Effector memory CD4-positive, alpha-beta T cell (primary cell): ENCODE results near the gene CEACAM18.

Experiments
- DNase-seq, 3 donors: peaks; one replicate each; pipeline ENCODE4 v3.0.0-alpha.2; 2020
- H3K27ac ChIP-seq: 2 replicates; pipeline ENCODE4 v1.7.0; 2013; ENCODE audit warnings: mild to moderate bottlenecking, low read length, moderate library complexity; ENCODE audit not compliant: insufficient read depth, poor library complexity, severe bottlenecking
- H3K27me3 ChIP-seq: replicated peaks from 2 replicates; pipeline ENCODE4 v1.7.0; 2013; ENCODE audit warnings: mild to moderate bottlenecking, low read length; ENCODE audit not compliant: insufficient read depth, control insufficient read depth, poor library complexity, severe bottlenecking
- H3K36me3 ChIP-seq: 2 replicates; pipeline ENCODE4 v1.7.0; 2013; ENCODE audit warnings: mild to moderate bottlenecking, low read length, moderate library complexity; ENCODE audit not compliant: control insufficient read depth, insufficient read depth
- H3K4me1 ChIP-seq: 2 replicates; pipeline ENCODE4 v1.7.0; 2013; ENCODE audit warnings: low read length, mild to moderate bottlenecking; ENCODE audit not compliant: control insufficient read depth, insufficient read depth, poor library complexity, severe bottlenecking
- H3K4me3 ChIP-seq: 2 replicates; pipeline ENCODE4 v1.7.0; 2013; ENCODE audit warnings: low read length, low read depth, mild to moderate bottlenecking; ENCODE audit not compliant: insufficient read depth, poor library complexity, severe bottlenecking
- H3K9me3 ChIP-seq: 2 replicates; pipeline ENCODE4 v1.7.0; 2013; ENCODE audit warnings: mild to moderate bottlenecking, low read length, moderate library complexity; ENCODE audit not compliant: control insufficient read depth

Gene CEACAM18

GRCh38 chr19:51507640-51508058, 29.3 kb downstream of the CEACAM18 start:
- H3K4me1 ChIP-seq = no peaks in the 10 kb centered on the region
- H3K36me3 ChIP-seq = no peaks in the 10 kb centered on the region
- no peak overlapping the region for H3K27ac ChIP-seq
- peaks cover 5% of the 10 kb centered on the region for H3K27me3 ChIP-seq
- no peak overlapping the region for H3K4me3 ChIP-seq
- no peak for DNase-seq
- H3K9me3 ChIP-seq = no peaks in the 10 kb centered on the region

- Histone ChIP-seq H3K36me3 (no peaks in the 10 kb centered on the region), H3K27me3 (peaks cover 5% of the 10 kb centered on the region), H3K4me1 (no peaks in the 10 kb centered on the region), H3K4me3 (no peak overlapping the region), H3K27ac (no peak overlapping the region), H3K9me3 (no peaks in the 10 kb centered on the region)
- no peak for DNase-seq
Measured at GRCh38 chr19:51508059-51508733, 29.9 kb downstream of the CEACAM18 start.

- DNase-seq = no peak
- Histone ChIP-seq H3K9me3 (no peaks in the 10 kb centered on the region), H3K27me3 (peaks cover 5% of the 10 kb centered on the region), H3K27ac (no peak overlapping the region), H3K4me3 (no peak overlapping the region), H3K36me3 (no peaks in the 10 kb centered on the region), H3K4me1 (no peaks in the 10 kb centered on the region)
Measured at GRCh38 chr19:51509823-51510660, 31.7 kb downstream of the CEACAM18 start.

- H3K27me3 ChIP-seq = peaks cover 5% of the 10 kb centered on the region
- no peak for DNase-seq
- H3K36me3 ChIP-seq = no peaks in the 10 kb centered on the region
- no peak overlapping the region for H3K4me3 ChIP-seq
- H3K4me1 ChIP-seq = no peaks in the 10 kb centered on the region
- no peaks in the 10 kb centered on the region for H3K9me3 ChIP-seq
- no peak overlapping the region for H3K27ac ChIP-seq
Measured at GRCh38 chr19:51511353-51511752, 33.0 kb downstream of the CEACAM18 start.

- Histone ChIP-seq H3K27me3 (no peaks in the 10 kb centered on the region), H3K9me3 (no peaks in the 10 kb centered on the region), H3K4me1 (no peaks in the 10 kb centered on the region), H3K27ac (no peak overlapping the region), H3K36me3 (no peaks in the 10 kb centered on the region), H3K4me3 (no peak overlapping the region)
- no peak for DNase-seq
Measured at GRCh38 chr19:51513968-51514367, 35.6 kb downstream of the CEACAM18 start.

- Histone ChIP-seq H3K4me1 (no peaks in the 10 kb centered on the region), H3K27me3 (no peaks in the 10 kb centered on the region), H3K9me3 (no peaks in the 10 kb centered on the region), H3K27ac (no peak overlapping the region), H3K36me3 (no peaks in the 10 kb centered on the region), H3K4me3 (no peak overlapping the region)
- no peak for DNase-seq
Measured at GRCh38 chr19:51514866-51515481, 36.6 kb downstream of the CEACAM18 start.

GRCh38 chr19:51520728-51521127, 42.4 kb downstream of the CEACAM18 start:
- no peaks in the 10 kb centered on the region for H3K36me3 ChIP-seq
- no peaks in the 10 kb centered on the region for H3K9me3 ChIP-seq
- no peak overlapping the region for H3K27ac ChIP-seq

GRCh38 chr19:51521357-51521756, 43.0 kb downstream of the CEACAM18 start:
- DNase-seq = no peak
- no peak overlapping the region for H3K4me3 ChIP-seq
- H3K9me3 ChIP-seq = no peaks in the 10 kb centered on the region
- no peaks in the 10 kb centered on the region for H3K36me3 ChIP-seq
- H3K27me3 ChIP-seq = no peaks in the 10 kb centered on the region
- no peaks in the 10 kb centered on the region for H3K4me1 ChIP-seq
- H3K27ac ChIP-seq = no peak overlapping the region

More at GRCh38 chr19:51520728-51521127, 42.4 kb downstream of the CEACAM18 start:
- Histone ChIP-seq H3K27me3 (no peaks in the 10 kb centered on the region), H3K4me3 (no peak overlapping the region), H3K4me1 (no peaks in the 10 kb centered on the region)
- DNase-seq = no peak

- Histone ChIP-seq H3K4me3 (no peak overlapping the region), H3K4me1 (no peaks in the 10 kb centered on the region), H3K27me3 (no peaks in the 10 kb centered on the region), H3K27ac (no peak overlapping the region), H3K9me3 (no peaks in the 10 kb centered on the region), H3K36me3 (no peaks in the 10 kb centered on the region)
- no peak for DNase-seq
Measured at GRCh38 chr19:51521781-51522180, 43.4 kb downstream of the CEACAM18 start.
